Adrenal gland (tissue), 12 donors: Measurements from ENCODE around the gene SIDT2. TPM values are rescaled to one million over a fixed set of nuclear protein-coding genes. Genes with fewer than 3 reads are reported as not detected.

Experiments used
- DNase-seq, 7 donors: peaks; one replicate each; pipeline ENCODE4 v3.0.0-alpha.2; 2019 to 2020
- H3K27ac ChIP-seq, 5 donors: fragments of 200-600 bp; sonication (generic) in 4 of 5; 1 replicate in 3 of 5; 2 replicates in 2 of 5; pipeline versions ENCODE4 v1.5.1 to v1.8.0; 2016 to 2020; ENCODE audit warnings: mild to moderate bottlenecking in 1 of 5
- H3K27me3 ChIP-seq: fragments of 200-600 bp; 2 replicates; pipeline ENCODE4 v1.8.0; 2021
- H3K36me3 ChIP-seq, 2 donors: fragments of 200-600 bp; replicated peaks in 1 of 2; 1 replicate in 1 of 2; 2 replicates in 1 of 2; pipeline versions ENCODE4 v1.5.1 to v1.8.0; 2018 to 2022
- H3K4me1 ChIP-seq, 2 donors: fragments of 200-600 bp; replicated peaks in 1 of 2; 1 replicate in 1 of 2; 2 replicates in 1 of 2; pipeline versions ENCODE4 v1.5.1 to v1.8.0; 2018 to 2021
- H3K4me3 ChIP-seq, 4 donors: fragments of 200-600 bp; sonication (generic) in 3 of 4; one replicate each; pipeline ENCODE4 v1.5.1; 2016 to 2018
- H3K9me3 ChIP-seq, 3 donors: fragments of 200-600 bp; sonication (generic) in 1 of 3; replicated peaks in 1 of 3; 1 replicate in 2 of 3; 2 replicates in 1 of 3; pipeline versions ENCODE4 v1.5.1 to v1.8.0; 2016 to 2021
- POLR2A ChIP-seq, 2 donors: fragments of 450-650 bp; IDR thresholded peaks; one replicate each; pipeline ENCODE4 v1.6.1; 2017; ENCODE audit warnings: antibody characterized with exemption in 2 of 2, mild to moderate bottlenecking in 2 of 2, moderate library complexity in 1 of 2
- WGBS, 4 donors: extraction: QIAGEN DNeasy Blood & Tissue Kit in 2 of 4; methylation state at CpG; one replicate each; pipeline versions ENCODE4 v1.1.5 to v1.1.7; 2013 to 2017; 5-methylcytosine and 5-hydroxymethylcytosine counted together
- intact Hi-C, 2 donors: fragments of 100-400 bp; cut with DNase I; formaldehyde crosslinking; loops; one replicate each; pipeline versions ENCODE4 v1.14.1 to v1.15.0; 2022 to 2023
- polyA plus RNA-seq, 3 donors: library from polyadenylated mRNA; stranded (reverse); fragments of 200-250 nt in 2 of 3; fragments of 350-450 nt in 1 of 3; fragmentation: Illumina TruSeq in 1 of 3; extraction: RNeasy Lipid Tissue Mini Kit (QIAGEN cat#74804) in 1 of 3; gene quantifications; one replicate each; pipeline ENCODE4 v1.2.3, GENCODE V29; 2013 to 2014
- total RNA-seq, 9 donors: library from RNA; depleted of rRNA in 4 of 9; stranded (reverse); fragments of >200 nt in 4 of 9; fragments of 120-200 nt in 1 of 9; fragmentation: NEBNext Ultra II Directional in 1 of 9; extraction: Animal tissue kit (Norgen Biotek cat#: 25700) in 1 of 9; gene quantifications; one replicate each; pipeline versions ENCODE4 v1.1.0 to v1.2.4, GENCODE V29; 2013 to 2023
- TF ChIP-seq, protein P1 (sequence below), 6 experiments: fragments of 450-650 bp in 4 of 6; fragments of 200-600 bp in 2 of 6; sonication (generic) in 1 of 6; IDR thresholded peaks; 1 replicate in 5 of 6; 2 replicates in 1 of 6; pipeline versions ENCODE4 v1.5.1 to v1.8.0; 2016 to 2021; ENCODE audit warnings: antibody characterized with exemption in 6 of 6, mild to moderate bottlenecking in 2 of 6, moderate library complexity in 1 of 6
- donor health status: healthy with polysubstance abuse.
- donor health status: Bipolar disorder and iron deficiency.
- donor health status: DM: yes; HTN: yes; CAD: no.
- donor health status: DM: no; HTN: no; CAD: no.
- donor health status: DM: no; HTN: no; CAD: no.
- donor health status: DM: yes; HTN: yes; CAD: no.

The SIDT2 gene
- total and polyA plus RNA-seq, 12 donors, result 23.4 to 87.1 (median 44.5) TPM

- 40 to 56% (median 45%) methylated on average over 4 of the region's 4 CpGs for WGBS, 4 donors
- Histone ChIP-seq H3K9me3 (no peaks in the 10 kb centered on the region), H3K36me3 (peaks cover 0 to 47% of the 10 kb centered on the region in 2 donors), H3K27ac (peak overlapping the region in 1 of 5 donors; percentile 40), H3K4me1 (no peaks in the 10 kb centered on the region), H3K4me3 (no peak overlapping the region), H3K27me3 (no peaks in the 10 kb centered on the region)
- TF ChIP-seq, protein P1, sequence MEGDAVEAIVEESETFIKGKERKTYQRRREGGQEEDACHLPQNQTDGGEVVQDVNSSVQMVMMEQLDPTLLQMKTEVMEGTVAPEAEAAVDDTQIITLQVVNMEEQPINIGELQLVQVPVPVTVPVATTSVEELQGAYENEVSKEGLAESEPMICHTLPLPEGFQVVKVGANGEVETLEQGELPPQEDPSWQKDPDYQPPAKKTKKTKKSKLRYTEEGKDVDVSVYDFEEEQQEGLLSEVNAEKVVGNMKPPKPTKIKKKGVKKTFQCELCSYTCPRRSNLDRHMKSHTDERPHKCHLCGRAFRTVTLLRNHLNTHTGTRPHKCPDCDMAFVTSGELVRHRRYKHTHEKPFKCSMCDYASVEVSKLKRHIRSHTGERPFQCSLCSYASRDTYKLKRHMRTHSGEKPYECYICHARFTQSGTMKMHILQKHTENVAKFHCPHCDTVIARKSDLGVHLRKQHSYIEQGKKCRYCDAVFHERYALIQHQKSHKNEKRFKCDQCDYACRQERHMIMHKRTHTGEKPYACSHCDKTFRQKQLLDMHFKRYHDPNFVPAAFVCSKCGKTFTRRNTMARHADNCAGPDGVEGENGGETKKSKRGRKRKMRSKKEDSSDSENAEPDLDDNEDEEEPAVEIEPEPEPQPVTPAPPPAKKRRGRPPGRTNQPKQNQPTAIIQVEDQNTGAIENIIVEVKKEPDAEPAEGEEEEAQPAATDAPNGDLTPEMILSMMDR (IDR thresholded peaks at IDR 0.05), result no peak
- no peak for TF ChIP-seq POLR2A (IDR thresholded peaks at IDR 0.05)
- peak in 1 of 7 donors; percentile 23 for DNase-seq
- intact Hi-C loops, result no loop called here
Observed at GRCh38 chr11:117195258-117195657, 16.7 kb downstream of the SIDT2 start.

DNA sequence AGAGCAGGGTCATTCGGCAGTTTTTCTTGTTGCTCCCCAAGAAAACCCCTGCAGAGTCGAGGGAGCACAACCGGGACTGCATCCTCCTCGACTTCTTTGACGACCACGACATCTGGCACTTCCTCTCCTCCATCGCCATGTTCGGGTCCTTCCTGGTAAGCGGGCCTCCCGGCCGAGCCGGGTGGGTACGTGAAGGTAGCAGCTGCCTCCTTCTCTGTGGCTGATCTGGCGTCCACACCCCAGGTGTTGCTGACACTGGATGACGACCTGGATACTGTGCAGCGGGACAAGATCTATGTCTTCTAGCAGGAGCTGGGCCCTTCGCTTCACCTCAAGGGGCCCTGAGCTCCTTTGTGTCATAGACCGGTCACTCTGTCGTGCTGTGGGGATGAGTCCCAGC, 17.2 kb downstream of the SIDT2 start:
- H3K27ac ChIP-seq, result peak overlapping the region in 1 of 5 donors; percentile 40
- TF ChIP-seq, protein P1 (IDR thresholded peaks at IDR 0.05), result no peak
- TF ChIP-seq POLR2A (IDR thresholded peaks at IDR 0.05), result no peak

GRCh38 chr11:117197006-117197405, 18.5 kb downstream of the SIDT2 start:
- peak overlapping the region in 1 of 5 donors; percentile 40 for H3K27ac ChIP-seq
- 92 to 96% (median 95%) methylated on average over 7 of the region's 7 CpGs for WGBS, 4 donors

More for the DNA sequence above, 17.2 kb downstream of the SIDT2 start:
- no peak overlapping the region for H3K4me3 ChIP-seq
- no peak for DNase-seq
- H3K36me3 ChIP-seq, result peaks cover 0 to 42% of the 10 kb centered on the region in 2 donors
- WGBS, 4 donors, result 90 to 94% (median 92%) methylated on average over 14 to 19 of the region's 19 CpGs
- no peaks in the 10 kb centered on the region for H3K4me1 ChIP-seq
- no peaks in the 10 kb centered on the region for H3K9me3 ChIP-seq
- intact Hi-C loops, result no loop called here
- H3K27me3 ChIP-seq, result no peaks in the 10 kb centered on the region

GRCh38 chr11:117197516-117198456, 19.2 kb downstream of the SIDT2 start:
- intact Hi-C loops, result no loop called here
- TF ChIP-seq, protein P1 (IDR thresholded peaks at IDR 0.05), result peak in 5 of 6 experiments; percentile 3 to 37 (median 30)
- TF ChIP-seq POLR2A (IDR thresholded peaks at IDR 0.05), result no peak
- Histone ChIP-seq H3K4me1 (no peaks in the 10 kb centered on the region), H3K4me3 (no peak overlapping the region), H3K9me3 (no peaks in the 10 kb centered on the region), H3K27ac (peak overlapping the region in 4 of 5 donors; percentile 43 to 92 (median 74)), H3K36me3 (peaks cover 0 to 34% of the 10 kb centered on the region in 2 donors), H3K27me3 (no peaks in the 10 kb centered on the region)
- DNase-seq, result no peak
- 70 to 84% (median 76%) methylated on average over 17 of the region's 17 CpGs for WGBS, 4 donors

More at GRCh38 chr11:117197006-117197405, 18.5 kb downstream of the SIDT2 start:
- Histone ChIP-seq H3K27me3 (no peaks in the 10 kb centered on the region), H3K9me3 (no peaks in the 10 kb centered on the region), H3K4me3 (no peak overlapping the region), H3K36me3 (peaks cover 0 to 34% of the 10 kb centered on the region in 2 donors), H3K4me1 (no peaks in the 10 kb centered on the region)
- intact Hi-C loops, result no loop called here
- no peak for DNase-seq
- TF ChIP-seq, protein P1 (IDR thresholded peaks at IDR 0.05), result no peak
- TF ChIP-seq POLR2A (IDR thresholded peaks at IDR 0.05), result no peak
